ENCODE measurements around the gene WNT9A.
"Not testable (repeated sequence)": the region's sequence is repeated elsewhere in the genome, so short reads cannot be mapped to it uniquely, and the experiment has no call there.

WNT9A gene, protein sequence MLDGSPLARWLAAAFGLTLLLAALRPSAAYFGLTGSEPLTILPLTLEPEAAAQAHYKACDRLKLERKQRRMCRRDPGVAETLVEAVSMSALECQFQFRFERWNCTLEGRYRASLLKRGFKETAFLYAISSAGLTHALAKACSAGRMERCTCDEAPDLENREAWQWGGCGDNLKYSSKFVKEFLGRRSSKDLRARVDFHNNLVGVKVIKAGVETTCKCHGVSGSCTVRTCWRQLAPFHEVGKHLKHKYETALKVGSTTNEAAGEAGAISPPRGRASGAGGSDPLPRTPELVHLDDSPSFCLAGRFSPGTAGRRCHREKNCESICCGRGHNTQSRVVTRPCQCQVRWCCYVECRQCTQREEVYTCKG

DNA sequence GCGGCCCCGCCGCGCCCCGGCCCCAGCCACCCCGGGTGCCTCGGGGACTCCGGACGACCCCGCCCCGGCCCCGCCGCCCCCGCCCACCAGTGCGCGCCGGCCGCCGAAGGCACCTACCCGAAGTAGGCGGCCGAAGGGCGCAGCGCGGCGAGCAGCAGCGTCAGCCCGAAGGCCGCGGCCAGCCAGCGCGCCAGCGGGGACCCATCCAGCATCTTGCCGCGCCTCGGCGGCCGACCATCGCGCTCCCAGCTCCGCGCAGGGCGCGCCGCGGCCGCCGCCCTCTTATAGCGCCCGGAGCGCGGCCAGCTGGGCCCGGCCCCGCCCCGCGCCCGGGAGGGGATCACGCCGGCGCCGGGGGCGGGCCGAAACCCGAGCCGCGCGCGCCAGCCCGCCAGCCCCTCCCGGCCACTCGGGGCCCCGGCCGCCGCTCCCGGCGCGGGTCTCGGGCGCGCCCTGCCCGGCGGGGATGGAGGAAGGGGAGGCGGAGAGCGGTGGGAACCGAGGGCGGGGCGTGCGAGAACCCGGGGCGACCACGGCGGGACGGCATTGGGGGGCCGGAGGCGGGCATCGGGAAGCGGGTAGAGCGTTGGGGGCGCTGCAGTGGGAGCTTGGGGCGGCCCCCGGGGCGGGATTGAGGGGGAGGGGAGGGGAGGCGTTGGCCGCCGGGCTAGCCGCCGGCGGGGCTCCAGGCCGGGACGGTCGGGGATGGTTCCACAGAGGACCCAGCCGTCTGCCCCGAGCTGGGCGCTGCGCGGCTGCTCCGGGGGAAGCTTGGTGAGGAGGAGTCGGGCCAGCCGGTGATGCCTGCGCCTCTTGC, at the start of gene WNT9A:
Gene WNT9A, minus strand, starts transcription at position 257 of the 817 bp plus-strand sequence. Its CDS starts 45 bp downstream, at position 212.
- DNase-seq (ENCODE audit: low spot score), result peak; percentile 52

DNA sequence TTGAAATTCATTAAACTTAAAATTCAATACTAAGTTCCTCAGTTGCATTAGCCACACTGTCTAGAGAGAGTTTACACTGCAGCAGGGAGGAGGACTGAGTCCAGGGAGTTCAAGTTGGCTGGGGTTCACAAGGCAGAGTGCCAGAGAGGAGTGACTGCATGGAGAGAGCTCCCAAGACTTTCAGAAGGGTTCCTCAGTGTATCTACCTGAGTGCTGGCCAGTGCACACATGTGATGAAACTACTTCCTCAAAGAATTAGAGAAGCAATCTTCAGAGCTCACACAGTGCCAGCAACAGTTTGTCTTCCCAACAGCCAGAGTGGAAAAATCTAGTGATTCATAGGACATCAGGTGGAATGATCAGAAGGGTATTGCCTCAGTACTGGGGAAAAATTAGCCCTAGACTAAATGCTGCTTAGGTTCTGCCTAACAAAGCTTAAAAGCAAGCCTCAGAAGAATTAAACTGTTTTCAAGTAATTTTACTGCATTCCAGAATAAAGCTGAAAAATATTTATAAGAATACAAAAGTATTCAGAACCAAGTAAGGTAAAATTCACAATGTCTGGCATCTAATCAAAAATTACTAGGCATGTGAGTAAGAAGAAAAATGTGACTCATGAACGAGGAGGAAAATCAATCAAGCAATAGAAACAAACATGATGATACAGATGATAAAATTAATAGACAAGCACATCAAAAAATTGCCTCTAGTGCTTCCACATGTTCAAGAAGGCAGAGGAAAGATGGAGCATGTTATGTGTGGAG, 48.6 kb upstream of the WNT9A start:
- DNase-seq (ENCODE audit: low spot score), result no peak

DNA sequence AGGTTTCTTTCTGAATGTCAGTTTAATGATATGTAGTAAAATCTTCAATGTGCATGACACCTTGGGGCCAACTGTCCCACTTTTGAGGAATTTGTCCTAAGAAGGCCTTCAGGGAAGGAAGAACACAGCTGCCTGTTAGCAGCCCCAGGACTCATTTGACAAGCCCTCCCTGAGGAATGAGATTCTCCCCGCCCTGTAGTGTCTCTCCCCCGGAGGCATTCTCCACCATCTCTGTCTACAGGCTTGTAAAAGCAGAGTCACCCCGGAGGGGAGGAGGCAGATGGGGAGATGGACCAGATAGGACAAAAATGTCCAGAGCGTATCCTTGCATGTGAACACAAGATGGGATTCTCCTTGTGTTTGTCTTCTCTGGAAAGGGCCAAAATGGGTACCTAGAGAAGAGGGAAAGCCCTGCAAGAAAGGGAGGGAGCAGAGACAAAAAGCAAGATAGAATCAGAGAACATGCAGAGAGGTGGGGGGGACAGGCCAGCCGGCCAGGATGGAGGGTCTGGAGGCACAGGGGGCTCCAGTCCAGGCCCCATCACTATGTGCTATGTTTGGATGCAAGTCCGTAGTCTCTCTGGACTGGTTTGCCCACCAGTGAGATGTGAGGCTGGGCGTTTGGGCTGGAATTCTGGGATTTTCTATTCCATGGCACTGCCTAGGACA, 47.0 kb upstream of the WNT9A start:
- DNase-seq (ENCODE audit: low spot score), result no peak

DNA sequence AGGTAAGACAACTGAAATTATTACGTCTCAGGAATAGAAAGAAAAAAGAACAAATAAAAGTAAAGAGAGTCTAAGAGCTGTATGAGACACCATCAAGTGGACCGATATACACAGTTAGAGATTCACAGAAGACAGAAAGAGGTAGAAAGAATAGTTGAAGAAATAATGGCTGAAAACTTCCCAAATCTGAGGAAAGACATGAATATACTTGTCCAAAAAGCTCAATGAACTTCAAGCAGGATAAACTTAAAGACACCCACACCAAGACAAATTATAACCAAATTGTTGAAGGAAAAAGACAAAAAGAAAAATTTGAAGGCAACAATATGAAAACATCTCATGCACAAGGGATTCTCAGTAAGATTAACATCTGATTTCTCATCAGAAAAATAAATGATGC, 39.4 kb upstream of the WNT9A start:
- no peak for DNase-seq (ENCODE audit: low spot score)

DNA sequence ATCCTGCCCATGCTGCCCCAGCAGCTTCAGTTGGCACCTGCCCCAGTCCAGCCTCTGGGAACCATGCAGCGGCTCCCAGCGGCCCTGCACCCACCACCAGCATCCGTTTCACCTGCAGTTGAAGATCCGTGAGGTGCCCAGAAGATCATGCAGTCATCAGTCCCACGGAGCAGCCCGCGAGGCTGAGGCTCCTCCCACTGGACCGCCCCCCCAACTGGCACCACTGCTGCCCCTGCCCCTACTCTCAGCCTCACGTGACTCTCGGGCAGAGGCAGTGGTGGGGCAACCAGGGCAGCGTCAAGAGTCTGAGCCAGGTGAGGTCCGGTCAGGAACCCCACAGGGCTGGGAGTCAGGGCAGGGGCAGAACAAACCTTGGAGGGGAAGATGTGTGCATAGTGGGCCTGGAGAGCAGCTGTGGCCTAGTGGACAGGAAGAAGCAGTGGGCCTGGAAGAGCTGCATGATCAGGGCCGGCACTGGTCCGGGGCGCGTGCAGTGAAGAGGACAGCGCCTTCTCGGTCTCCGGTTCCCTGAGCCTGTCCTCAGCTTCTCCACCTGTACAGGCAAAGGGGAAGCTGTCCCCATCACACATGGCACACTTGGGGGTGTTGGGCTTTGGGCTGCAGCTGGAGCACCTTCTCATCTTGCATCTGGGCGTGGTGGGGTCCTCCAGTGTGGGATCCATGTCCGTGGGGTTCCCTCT, 28.0 kb upstream of the WNT9A start:
- not testable (repeated sequence) for DNase-seq (ENCODE audit: low spot score)

DNA sequence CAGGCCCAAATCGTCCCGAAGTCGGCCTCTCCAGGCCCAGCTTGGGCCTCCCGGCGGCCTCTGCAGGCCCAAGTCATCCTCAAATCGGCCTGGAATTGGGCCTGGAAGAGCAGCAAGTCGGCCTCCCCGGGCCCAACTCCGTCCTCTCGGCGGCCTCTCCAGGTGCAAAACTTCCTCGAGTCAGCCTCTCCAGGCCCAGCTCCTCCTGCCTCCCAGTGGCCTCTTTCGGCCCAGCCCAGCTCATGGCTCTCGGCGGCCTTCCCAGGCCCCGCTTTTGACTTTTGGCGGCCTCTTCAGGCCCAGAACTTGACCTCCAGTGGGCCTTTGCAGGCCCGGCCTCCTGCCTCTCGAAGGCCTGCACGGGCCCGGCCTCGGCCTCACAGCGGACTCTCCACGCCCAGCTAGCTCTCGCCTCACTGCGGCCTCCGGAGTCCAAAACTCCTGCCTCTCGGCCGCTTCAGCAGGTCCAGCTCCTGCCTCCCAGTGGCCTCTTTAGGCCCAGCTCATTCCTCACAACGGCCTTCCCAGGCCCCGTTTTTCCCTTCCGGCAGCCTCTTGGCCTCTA, 26.1 kb upstream of the WNT9A start:
- DNase-seq (ENCODE audit: low spot score), result not testable (repeated sequence)

DNA sequence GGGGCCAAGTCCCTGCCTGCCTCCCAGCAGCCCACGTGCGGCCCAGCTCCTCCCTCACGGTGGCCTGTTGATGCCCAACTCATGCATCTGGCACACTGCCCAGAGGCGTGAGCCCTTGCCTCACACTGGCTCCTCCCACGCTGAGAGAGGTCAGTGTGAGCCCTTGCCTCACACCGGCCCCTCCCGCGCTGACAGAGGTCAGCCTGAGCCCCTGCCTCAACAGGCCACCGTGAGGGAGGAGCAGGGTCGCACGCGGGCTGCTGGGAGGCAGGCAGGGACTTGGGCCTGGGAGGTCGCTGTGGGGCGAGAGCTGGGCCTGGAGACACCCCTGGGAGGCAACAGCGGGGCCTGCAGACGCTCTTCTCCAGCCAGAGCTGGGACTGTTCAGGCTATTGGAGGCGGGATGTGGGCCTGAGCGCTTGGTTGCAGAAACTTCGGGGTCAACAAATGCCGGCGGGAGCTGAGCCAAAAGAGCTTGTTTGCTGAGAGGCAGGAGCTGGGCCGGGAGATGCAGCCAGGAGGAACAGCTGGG, 25.2 kb upstream of the WNT9A start:
- not testable (repeated sequence) for DNase-seq (ENCODE audit: low spot score)

DNA sequence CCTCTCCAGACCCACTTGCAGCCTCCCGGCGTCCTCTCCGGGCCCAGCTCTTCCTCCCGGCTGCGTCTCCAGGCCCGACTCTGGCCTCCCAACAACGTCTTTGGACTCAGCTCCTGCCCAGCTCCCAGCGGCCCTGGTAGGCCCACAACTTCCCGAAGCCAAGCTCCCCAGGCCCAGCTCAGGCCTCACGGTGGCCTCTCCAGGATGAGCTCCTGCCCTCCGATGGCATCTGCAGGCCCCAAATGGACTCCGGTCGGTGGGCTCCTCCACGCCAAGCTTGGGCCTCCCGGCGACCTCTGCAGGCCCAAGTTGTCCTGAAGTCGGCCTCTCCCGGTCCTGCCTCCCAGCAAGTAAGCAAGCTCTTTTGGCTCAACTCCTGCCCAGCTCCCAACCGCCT, 24.5 kb upstream of the WNT9A start:
- DNase-seq (ENCODE audit: low spot score), result not testable (repeated sequence)

DNA sequence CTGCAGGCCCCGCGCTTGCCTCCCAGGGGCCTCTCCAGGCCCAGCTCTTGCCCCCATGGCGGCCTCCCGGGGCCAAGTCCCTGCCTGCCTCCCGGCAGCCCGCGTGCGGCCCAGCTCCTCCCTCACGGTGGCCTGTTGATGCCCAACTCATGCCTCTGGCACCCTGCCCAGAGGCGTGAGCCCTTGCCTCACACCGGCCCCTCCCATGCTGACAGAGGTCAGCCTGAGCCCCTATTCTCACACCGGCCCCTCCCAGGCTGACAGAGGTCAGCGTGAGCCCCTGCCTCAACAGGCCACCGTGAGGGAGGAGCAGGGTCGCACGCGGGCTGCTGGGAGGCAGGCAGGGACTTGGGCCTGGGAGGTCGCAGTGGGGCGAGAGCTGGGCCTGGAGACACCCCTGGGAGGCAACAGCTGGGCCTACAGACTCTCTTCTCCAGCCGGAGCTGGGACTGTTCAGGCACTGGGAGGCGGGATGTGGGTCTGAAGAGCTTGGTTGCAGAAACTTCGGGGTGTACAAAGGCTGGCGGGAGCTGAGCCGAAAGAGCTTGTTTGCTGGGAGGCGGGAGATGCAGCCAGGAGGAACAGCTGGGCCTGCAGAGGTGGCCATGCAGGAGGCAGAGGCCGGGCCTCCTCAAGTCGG, 24.0 kb upstream of the WNT9A start:
- DNase-seq (ENCODE audit: low spot score), result not testable (repeated sequence)

DNA sequence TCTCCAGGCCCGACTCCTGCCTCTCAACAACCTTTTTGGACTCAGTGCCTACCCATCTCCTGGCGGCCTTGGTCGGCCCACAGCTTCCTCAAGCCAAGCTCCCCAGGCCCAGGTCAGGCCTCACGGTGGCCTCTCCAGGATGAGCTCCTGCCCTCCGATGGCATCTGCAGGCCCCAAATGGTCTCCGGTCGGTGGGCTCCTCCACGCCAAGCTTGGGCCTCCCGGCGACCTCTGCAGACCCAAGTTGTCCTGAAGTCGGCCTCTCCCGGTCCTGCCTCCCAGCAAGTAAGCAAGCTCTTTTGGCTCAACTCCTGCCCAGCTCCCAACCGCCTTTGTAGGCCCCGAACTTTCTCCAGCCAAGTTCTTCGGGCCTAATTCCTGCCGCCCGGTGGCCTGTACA, 23.5 kb upstream of the WNT9A start:
- not testable (repeated sequence) for DNase-seq (ENCODE audit: low spot score)

DNA sequence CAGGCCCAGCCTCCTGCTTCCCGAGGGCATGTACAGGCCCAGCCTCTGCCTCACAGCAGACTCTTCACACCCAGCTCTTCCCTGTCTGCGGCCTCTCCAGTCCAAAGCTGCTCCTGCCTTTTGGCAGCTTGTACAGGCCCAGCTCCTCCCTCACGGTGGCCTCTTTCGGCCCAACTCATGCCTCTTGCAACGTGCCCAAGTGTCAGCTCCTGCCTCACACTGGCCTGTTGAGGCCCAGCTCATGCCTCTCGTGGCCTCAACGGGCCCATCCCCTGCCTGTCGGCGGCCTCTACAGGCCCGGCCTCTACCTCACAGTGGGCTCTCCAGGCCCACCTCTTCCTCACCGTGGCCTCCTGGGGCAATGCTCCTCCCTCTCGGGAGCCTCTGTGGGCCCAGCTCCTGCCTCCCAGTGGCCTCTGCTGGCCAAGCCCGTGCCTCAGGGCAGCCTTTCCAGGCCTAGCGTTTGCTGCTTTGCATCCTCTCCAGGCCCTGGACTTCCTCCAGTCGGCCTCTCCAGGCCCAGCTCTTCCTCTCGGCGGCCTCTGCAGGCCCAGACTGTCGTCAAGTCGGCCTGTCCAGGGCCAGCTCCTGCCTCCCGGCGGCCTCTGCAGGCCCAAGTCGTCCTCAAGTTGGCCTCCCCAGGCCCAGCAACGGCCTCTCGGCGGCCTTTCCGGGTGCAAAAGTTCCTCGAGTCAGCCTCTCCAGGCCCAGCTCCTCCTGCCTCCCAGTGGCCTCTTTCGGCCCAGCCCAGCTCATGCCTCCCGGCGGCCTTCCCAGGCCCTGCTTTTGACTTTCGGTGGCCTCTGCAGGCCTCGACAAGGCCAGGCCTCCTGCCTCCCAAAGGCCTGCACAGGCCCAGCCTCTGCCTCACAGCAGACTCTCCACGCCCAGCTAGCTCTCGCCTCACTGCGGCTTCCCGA, 22.6 kb upstream of the WNT9A start:
- not testable (repeated sequence) for DNase-seq (ENCODE audit: low spot score)

DNA sequence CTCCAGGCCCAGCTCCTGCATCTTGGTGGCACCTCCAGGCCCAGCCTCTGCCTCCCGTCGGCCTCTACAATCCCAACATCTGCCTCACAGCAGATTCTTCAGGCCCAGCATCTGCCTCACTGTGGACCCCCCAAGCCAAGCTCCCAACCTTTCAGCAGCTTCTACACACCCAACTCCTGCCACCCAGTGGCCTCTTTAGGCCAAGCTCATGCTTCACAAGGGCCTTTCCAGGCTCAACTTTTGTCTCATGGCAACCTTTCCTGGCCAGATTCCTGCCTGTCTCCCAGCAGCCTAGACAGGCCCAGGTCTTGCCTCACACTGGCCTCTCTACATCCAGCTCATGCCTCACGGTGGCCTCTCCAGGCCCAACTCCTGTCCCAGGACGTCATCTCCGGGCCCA, 20.1 kb upstream of the WNT9A start:
- DNase-seq (ENCODE audit: low spot score), result not testable (repeated sequence)

DNA sequence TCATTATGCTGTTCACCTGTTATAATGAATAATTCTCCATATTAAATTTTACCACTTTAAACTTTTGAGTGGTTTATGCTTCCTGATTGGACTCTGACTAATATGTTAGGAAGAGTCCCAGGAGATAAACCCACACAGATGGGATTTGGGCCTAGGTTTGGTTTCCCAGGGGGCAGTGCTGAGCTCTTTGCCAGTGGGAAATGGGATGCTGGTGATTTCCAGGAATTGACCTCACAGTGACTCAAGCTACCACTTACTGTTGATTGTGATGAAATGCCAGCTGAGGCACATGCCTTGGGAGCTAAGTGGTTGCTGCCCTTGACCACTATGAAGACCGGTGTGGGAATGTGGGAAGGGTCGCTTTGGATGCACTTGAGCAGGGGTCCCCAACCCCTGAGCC, 19.0 kb upstream of the WNT9A start:
- DNase-seq (ENCODE audit: low spot score), result not testable (repeated sequence)

DNA sequence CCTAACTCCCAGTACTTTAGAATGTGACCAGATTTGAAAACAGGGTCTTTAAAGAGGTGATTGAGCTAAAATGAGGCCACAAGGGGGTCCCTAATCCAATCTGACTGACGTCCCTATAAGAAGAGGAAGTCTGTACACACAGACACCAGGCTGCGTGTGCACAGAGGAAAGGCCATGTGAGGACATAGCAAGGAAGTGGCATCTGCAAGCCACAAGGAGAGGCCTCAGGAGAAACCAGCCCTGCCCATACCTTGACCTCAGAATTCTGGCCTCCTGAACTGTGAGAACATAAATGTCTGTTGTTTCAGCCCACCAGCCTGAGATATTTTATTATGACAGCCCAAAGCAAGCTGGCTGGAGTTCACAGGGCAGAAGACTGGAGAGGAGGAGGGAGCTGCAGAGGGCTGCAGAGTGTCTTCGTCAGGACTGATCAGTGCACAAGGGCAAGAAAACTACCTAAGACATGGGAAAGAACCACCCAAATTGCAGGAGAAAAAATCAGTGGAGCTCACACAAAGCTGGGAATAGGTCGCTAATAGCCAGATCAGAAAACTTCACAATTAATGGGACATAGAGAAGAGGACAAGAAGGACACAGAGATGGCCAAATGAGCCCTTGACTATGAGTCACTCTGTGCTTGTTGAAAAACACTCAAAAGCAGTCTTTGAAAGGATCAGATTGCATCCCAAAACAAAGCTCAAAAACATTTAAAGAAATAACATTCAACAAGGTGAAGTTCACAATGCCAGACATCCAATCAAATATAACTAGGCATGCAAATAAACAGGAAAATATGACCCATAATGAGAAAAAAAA, 14.1 kb upstream of the WNT9A start:
- no peak for DNase-seq (ENCODE audit: low spot score)

DNA sequence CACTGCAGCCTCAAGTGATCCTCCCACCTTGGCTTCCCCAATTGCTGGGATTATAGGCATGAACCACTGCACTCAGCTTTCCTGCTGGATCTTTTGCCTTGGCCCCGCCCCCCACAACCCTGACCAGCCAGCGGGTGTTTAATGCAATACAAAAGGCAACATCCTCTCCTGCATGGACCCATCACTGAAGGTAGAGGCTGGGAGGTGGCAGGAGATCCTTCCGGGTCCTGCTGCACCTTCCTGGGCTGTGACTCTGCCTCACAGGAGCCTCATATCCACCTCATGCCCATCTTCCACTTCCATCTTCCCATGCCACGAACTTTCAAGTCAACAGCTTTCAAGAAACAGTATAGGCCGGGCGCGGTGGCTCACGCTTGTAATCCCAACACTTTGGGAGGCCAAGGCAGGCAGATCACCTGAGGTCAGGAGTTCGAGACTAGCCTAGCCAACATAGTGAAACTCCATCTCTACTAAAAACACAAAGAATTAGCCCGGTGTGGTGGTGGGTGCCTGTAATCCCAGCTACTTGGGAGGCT, 11.7 kb upstream of the WNT9A start:
- no peak for DNase-seq (ENCODE audit: low spot score)

DNA sequence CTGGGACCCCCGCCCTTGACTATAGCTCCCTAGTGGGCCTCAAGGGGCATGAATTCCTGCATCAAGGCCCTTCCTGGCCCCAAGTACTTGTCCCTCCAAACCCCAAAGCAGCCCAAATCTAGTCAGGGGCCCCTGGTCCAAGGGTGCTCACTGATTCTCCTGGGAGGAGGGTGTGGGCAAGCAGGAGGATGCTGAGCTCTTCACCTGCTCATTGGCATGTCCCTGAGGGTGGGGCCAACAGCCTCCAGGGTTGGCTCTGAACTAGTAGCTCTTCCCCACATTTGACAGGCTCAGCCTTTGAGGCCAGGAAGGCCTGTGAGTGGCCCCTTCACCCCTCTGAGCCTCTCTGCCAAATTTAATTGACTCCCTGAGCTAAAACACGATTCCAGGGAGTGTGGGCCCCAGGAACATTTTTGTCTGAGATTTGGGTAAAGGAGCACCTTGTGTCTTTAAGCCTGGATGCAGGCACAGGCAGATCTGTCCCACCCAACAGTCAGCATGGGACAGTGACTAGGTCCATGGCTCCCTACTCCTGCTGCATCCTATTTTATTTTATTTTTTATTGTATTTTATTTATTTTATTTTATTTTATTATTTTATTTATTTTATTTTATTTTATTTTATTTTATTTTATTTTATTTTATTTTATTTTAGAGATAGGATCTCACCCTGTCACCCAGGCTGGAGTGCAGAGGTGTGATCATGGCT, 11.0 kb upstream of the WNT9A start:
- no peak for DNase-seq (ENCODE audit: low spot score)

DNA sequence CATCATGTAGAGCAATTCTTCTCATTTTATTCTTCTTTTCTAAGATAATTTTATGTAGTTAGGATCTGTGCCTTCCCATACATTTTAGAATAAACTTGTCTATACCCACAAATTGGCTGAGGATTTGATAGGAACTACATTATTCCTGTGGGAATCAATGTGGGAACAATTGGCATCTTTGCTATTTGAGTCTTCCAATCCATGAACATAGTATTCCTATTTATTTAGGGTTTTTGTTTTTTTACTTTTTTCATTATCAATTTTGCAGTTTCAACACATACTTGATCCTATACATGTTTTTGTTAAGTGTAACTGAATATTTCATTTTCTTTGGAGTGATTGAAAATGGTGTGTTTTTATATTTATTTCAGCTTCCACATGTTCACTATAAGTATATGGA, 8.1 kb upstream of the WNT9A start:
- no peak for DNase-seq (ENCODE audit: low spot score)

Data from germinal center (tissue), 1 donor.